Measurements from ENCODE around the gene MACF1.
"Not testable (repeated sequence)": the region's sequence is repeated elsewhere in the genome, so short reads cannot be mapped to it uniquely, and the experiment has no call there.

Gene MACF1

GRCh38 chr1:39494671-39495410 lies 290.3 kb downstream of the MACF1 start:
- DNase-seq (ENCODE audit: extremely low read depth, insufficient read length): no peak
- Histone ChIP-seq H3K36me3 (ENCODE audit: control insufficient read depth, insufficient read depth, low read length) (no peaks in the 10 kb centered on the region), H3K27me3 (replicated peaks; ENCODE audit: control insufficient read depth, insufficient read depth, low read length) (no peaks in the 10 kb centered on the region), H3K4me3 (replicated peaks; ENCODE audit: low read depth, low read length) (no peak overlapping the region)
- no peak for TF ChIP-seq CTCF (IDR thresholded peaks at IDR 0.05; ENCODE audit: insufficient read depth, low read length, poor library complexity, severe bottlenecking)

- H3K27me3 ChIP-seq (replicated peaks; ENCODE audit: control insufficient read depth, insufficient read depth, low read length); DNase-seq (ENCODE audit: extremely low read depth, insufficient read length): not testable (repeated sequence)
Measured at GRCh38 chr1:39496520-39496919, 292.0 kb downstream of the MACF1 start.

GRCh38 chr1:39497585-39497984 lies 293.1 kb downstream of the MACF1 start:
- H3K4me3 ChIP-seq (replicated peaks; ENCODE audit: low read depth, low read length): no peak overlapping the region
- TF ChIP-seq CTCF (IDR thresholded peaks at IDR 0.05; ENCODE audit: insufficient read depth, low read length, poor library complexity, severe bottlenecking): no peak
- H3K27me3 ChIP-seq (replicated peaks; ENCODE audit: control insufficient read depth, insufficient read depth, low read length): no peaks in the 10 kb centered on the region
- no peak for DNase-seq (ENCODE audit: extremely low read depth, insufficient read length)
- no peaks in the 10 kb centered on the region for H3K36me3 ChIP-seq (ENCODE audit: control insufficient read depth, insufficient read depth, low read length)

More at GRCh38 chr1:39496520-39496919, 292.0 kb downstream of the MACF1 start:
- not testable (repeated sequence) for H3K4me3 ChIP-seq (replicated peaks; ENCODE audit: low read depth, low read length); H3K36me3 ChIP-seq (ENCODE audit: control insufficient read depth, insufficient read depth, low read length)

GRCh38 chr1:39498096-39498710 lies 293.7 kb downstream of the MACF1 start:
- not testable (repeated sequence) for DNase-seq (ENCODE audit: extremely low read depth, insufficient read length); H3K36me3 ChIP-seq (ENCODE audit: control insufficient read depth, insufficient read depth, low read length); H3K4me3 ChIP-seq (replicated peaks; ENCODE audit: low read depth, low read length); H3K27me3 ChIP-seq (replicated peaks; ENCODE audit: control insufficient read depth, insufficient read depth, low read length)

- not testable (repeated sequence) for H3K4me3 ChIP-seq (replicated peaks; ENCODE audit: low read depth, low read length); H3K27me3 ChIP-seq (replicated peaks; ENCODE audit: control insufficient read depth, insufficient read depth, low read length); H3K36me3 ChIP-seq (ENCODE audit: control insufficient read depth, insufficient read depth, low read length); DNase-seq (ENCODE audit: extremely low read depth, insufficient read length)
Measured at GRCh38 chr1:39498821-39499220, 294.3 kb downstream of the MACF1 start.

GRCh38 chr1:39499668-39500067 lies 295.2 kb downstream of the MACF1 start:
- TF ChIP-seq CTCF (IDR thresholded peaks at IDR 0.05; ENCODE audit: insufficient read depth, low read length, poor library complexity, severe bottlenecking): no peak
- DNase-seq (ENCODE audit: extremely low read depth, insufficient read length): no peak
- no peaks in the 10 kb centered on the region for H3K36me3 ChIP-seq (ENCODE audit: control insufficient read depth, insufficient read depth, low read length)

GRCh38 chr1:39500862-39501389 lies 296.4 kb downstream of the MACF1 start:
- no peak for TF ChIP-seq CTCF (IDR thresholded peaks at IDR 0.05; ENCODE audit: insufficient read depth, low read length, poor library complexity, severe bottlenecking)
- H3K4me3 ChIP-seq (replicated peaks; ENCODE audit: low read depth, low read length): no peak overlapping the region
- H3K36me3 ChIP-seq (ENCODE audit: control insufficient read depth, insufficient read depth, low read length): no peaks in the 10 kb centered on the region
- no peaks in the 10 kb centered on the region for H3K27me3 ChIP-seq (replicated peaks; ENCODE audit: control insufficient read depth, insufficient read depth, low read length)
- no peak for DNase-seq (ENCODE audit: extremely low read depth, insufficient read length)

More at GRCh38 chr1:39499668-39500067, 295.2 kb downstream of the MACF1 start:
- no peak overlapping the region for H3K4me3 ChIP-seq (replicated peaks; ENCODE audit: low read depth, low read length)
- no peaks in the 10 kb centered on the region for H3K27me3 ChIP-seq (replicated peaks; ENCODE audit: control insufficient read depth, insufficient read depth, low read length)

All from GM06990 (cell line).